GM12878 (cell line): Measurements from ENCODE around the gene RAD54L2.
"Not testable (repeated sequence)": the region's sequence is repeated elsewhere in the genome, so short reads cannot be mapped to it uniquely, and the experiment has no call there.

ENCODE experiments used
- BACH1 ChIP-seq: fragments of 450-650 bp; IDR thresholded peaks from 2 replicates; pipeline ENCODE4 v1.6.1; 2017; ENCODE audit warnings: mild to moderate bottlenecking, borderline replicate concordance
- BCL3 ChIP-seq: IDR thresholded peaks from 2 replicates; pipeline ENCODE4 v1.6.1; 2011; ENCODE audit warnings: borderline replicate concordance, low read depth, mild to moderate bottlenecking, moderate library complexity, low read length; ENCODE audit not compliant: insufficient read depth, poor library complexity, severe bottlenecking
- BHLHE40 ChIP-seq, 2 experiments: fragments of 450-650 bp in 1 of 2; IDR thresholded peaks; 2 replicates each; pipeline ENCODE4 v1.6.1; 2011 to 2017; ENCODE audit warnings: low read depth in 2 of 2, borderline replicate concordance in 1 of 2, improper control_type of control experiment in 1 of 2, low read length in 1 of 2, mild to moderate bottlenecking in 1 of 2
- CREB1 ChIP-seq: IDR thresholded peaks from 2 replicates; pipeline ENCODE4 v1.6.1; 2012; ENCODE audit warnings: low read depth, mild to moderate bottlenecking, inconsistent platforms
- CTCF ChIP-seq, 3 experiments: IDR thresholded peaks in 2 of 3; conservative IDR thresholded peaks in 1 of 3; 2 replicates each; pipeline ENCODE4 v1.5.1; 2011; ENCODE audit warnings: low read depth in 3 of 3, low read length in 3 of 3, mild to moderate bottlenecking in 3 of 3, control low read depth in 2 of 3, moderate library complexity in 2 of 3, inconsistent platforms in 1 of 3, mixed read lengths in 1 of 3; ENCODE audit not compliant: control insufficient read depth in 2 of 3, insufficient read depth in 1 of 3; ENCODE audit errors: extremely low read depth in 1 of 3
- E2F8 ChIP-seq: fragments of 450-650 bp; IDR thresholded peaks from 2 replicates; pipeline ENCODE4 v1.6.1; 2018; ENCODE audit warnings: mild to moderate bottlenecking, low read depth, moderate library complexity; ENCODE audit not compliant: partially characterized antibody
- FOXM1 ChIP-seq: IDR thresholded peaks from 2 replicates; pipeline ENCODE4 v1.6.1; 2012; ENCODE audit warnings: low read depth, mild to moderate bottlenecking, inconsistent platforms, low read length, moderate library complexity
- KDM1A ChIP-seq: fragments of 200-600 bp; sonication (generic); IDR thresholded peaks from 2 replicates; pipeline ENCODE4 v1.6.1; 2016; ENCODE audit warnings: borderline replicate concordance
- MAX ChIP-seq: IDR thresholded peaks from 2 replicates; pipeline ENCODE4 v1.6.1; 2012; ENCODE audit warnings: low read depth, low read length, improper control_type of control experiment
- POLR2AphosphoS5 ChIP-seq: IDR thresholded peaks from 2 replicates; pipeline ENCODE4 v1.6.1; 2011; ENCODE audit warnings: mild to moderate bottlenecking, low read length, inconsistent platforms
- RAD21 ChIP-seq: IDR thresholded peaks from 2 replicates; pipeline ENCODE4 v1.6.1; 2011; ENCODE audit warnings: mild to moderate bottlenecking, low read depth, low read length, moderate library complexity; ENCODE audit not compliant: insufficient read depth
- RCOR1 ChIP-seq: conservative IDR thresholded peaks from 2 replicates; pipeline ENCODE4 v1.6.1; 2012; ENCODE audit warnings: low read depth, low read length, improper control_type of control experiment
- YBX1 ChIP-seq: fragments of 450-650 bp; IDR thresholded peaks from 2 replicates; pipeline ENCODE4 v1.6.1; 2016; ENCODE audit warnings: antibody characterized with exemption

- TF ChIP-seq KDM1A; E2F8; POLR2AphosphoS5; BCL3; CREB1; CTCF (IDR thresholded peaks at IDR 0.05 in 2 of 3, conservative IDR thresholded peaks at IDR 0.05 in 1 of 3; ENCODE audit: control insufficient read depth in 2 of 3, extremely low read depth in 1 of 3, insufficient read depth in 1 of 3, low read depth in 3 of 3, low read length in 3 of 3); BACH1; MAX; YBX1; BHLHE40 (IDR thresholded peaks at IDR 0.05; ENCODE audit: borderline replicate concordance in 1 of 2, low read depth in 2 of 2, low read length in 1 of 2); RAD21; FOXM1; RCOR1: not testable (repeated sequence)
Measured at GRCh38 chr3:51542596-51542995, 4.1 kb downstream of the RAD54L2 start.
